Mucosa of descending colon (tissue), 3 donors: ENCODE results near the gene HIPK2. TPM values are rescaled to one million over a fixed set of nuclear protein-coding genes. Genes with fewer than 3 reads are reported as not detected.

Experiments used
- ATAC-seq: fragments of 200-7000 bp; cut with Tn5 transposase; one replicate; pipeline ENCODE4 v1.9.1; 2020; ENCODE audit warnings: mild to moderate bottlenecking, moderate library complexity
- DNase-seq, 3 donors: peaks; one replicate each; pipeline ENCODE4 v3.0.0-alpha.2; 2020
- H3K36me3 ChIP-seq: fragments of 200-600 bp; one replicate; pipeline ENCODE4 v1.8.0; 2021; ENCODE audit warnings: low read depth, mild to moderate bottlenecking
- H3K4me1 ChIP-seq: fragments of 200-600 bp; one replicate; pipeline ENCODE4 v1.8.0; 2021; ENCODE audit warnings: low read depth, mild to moderate bottlenecking
- H3K4me3 ChIP-seq: fragments of 200-600 bp; one replicate; pipeline ENCODE4 v1.8.0; 2021; ENCODE audit warnings: mild to moderate bottlenecking
- H3K9me3 ChIP-seq: fragments of 200-600 bp; one replicate; pipeline ENCODE4 v1.8.0; 2021; ENCODE audit warnings: mild to moderate bottlenecking
- CTCF ChIP-seq: fragments of 200-600 bp; IDR thresholded peaks from one replicate; pipeline ENCODE4 v1.8.0; 2022; ENCODE audit warnings: antibody characterized with exemption, mild to moderate bottlenecking
- intact Hi-C, 2 donors: fragments of 100-400 bp; cut with DNase I in 1 of 2; cut with micrococcal nuclease in 1 of 2; formaldehyde crosslinking; loops; one replicate each; pipeline versions ENCODE4 v1.11.0 to v1.11.1; 2022; cut with DNase I, micrococcal nuclease
- total RNA-seq, 3 donors: library from RNA; stranded (reverse); fragmentation: NEBNext Ultra II Directional in 2 of 3; extraction: Animal tissue kit (Norgen Biotek cat#: 25700) in 2 of 3; gene quantifications; one replicate each; pipeline versions ENCODE4 v1.2.1 to v1.2.4, GENCODE V29; 2021 to 2023
- donor health status: DM: no; HTN: no; CAD: no; lungs with moderate emphysema.
- donor health status: DM: no; HTN: no; CAD: no.
- donor health status: DM: no; HTN: yes; CAD: no.

The HIPK2 gene
- total RNA-seq, 3 donors from 2014 or later = 29.9 to 63.6 (median 39.9) TPM

GRCh38 chr7:139580435-139580834 is 197.4 kb downstream of the HIPK2 start:
- DNase-seq (no peak), ATAC-seq (no peak)
- Histone ChIP-seq H3K36me3 (peaks cover 6% of the 10 kb centered on the region), H3K9me3 (no peaks in the 10 kb centered on the region), H3K4me1 (no peaks in the 10 kb centered on the region), H3K4me3 (no peak overlapping the region)
- no peak for TF ChIP-seq CTCF
- intact Hi-C loops = no loop called here

DNA sequence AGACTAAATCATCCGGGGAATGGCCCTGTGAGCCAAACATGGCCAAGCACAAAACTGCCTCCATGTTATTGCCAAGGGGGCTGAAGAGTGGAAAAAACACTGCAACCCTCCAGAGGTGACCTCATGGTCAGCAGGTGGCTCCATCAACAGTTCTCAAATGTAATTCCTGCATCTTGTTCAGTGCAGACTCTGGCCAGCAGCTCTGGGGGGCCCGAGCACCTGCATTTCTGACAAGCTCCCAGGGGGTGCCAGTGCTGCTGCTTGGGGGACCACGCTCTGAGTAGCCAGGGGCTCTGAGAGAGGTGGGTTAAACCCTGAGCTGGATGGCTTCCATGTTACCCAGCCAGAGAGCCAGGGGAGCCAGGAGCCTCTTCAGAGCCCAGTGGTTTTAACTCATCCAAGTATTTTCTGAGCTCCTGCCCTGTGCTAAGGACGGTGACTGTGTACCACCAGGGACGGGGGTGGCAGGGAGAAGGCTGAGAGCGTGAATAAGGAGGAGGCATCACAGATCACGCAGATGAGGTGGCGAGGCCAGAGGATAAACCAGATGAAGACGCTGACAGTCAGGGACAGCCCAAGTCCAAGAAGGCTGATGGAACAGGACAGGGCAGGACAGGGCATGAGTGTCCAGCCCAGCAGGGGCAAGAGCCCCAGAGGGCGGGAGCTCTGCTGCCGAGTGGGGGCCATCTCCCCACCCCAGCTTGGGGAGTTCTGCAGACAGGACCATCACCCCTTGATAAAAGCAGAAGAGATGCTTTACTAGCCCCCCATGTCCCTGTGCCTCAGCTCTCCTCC is 201.4 kb downstream of the HIPK2 start:
- TF ChIP-seq CTCF = no peak
- no peaks in the 10 kb centered on the region for H3K4me1 ChIP-seq
- ATAC-seq (no peak), DNase-seq (no peak)
- H3K36me3 ChIP-seq = no peaks in the 10 kb centered on the region
- H3K4me3 ChIP-seq = no peak overlapping the region
- H3K9me3 ChIP-seq = no peaks in the 10 kb centered on the region
- intact Hi-C loops = no loop called here

DNA sequence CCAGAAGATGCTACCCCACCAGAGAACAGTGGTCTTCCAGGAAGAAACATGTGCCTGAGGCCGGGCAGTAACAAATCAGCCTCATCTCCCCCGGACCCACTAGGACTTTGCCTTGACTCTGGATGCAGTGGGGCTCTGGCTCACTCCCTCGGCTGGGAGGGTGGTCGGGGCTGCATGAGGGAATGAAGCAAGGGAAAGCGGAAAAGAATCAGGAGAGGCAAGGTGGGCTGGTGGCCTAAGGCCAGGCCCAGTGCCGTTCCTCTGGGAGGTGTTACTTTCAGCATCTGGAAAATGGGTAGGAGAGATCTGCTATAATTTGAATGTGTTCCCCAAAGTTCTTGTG is 202.5 kb downstream of the HIPK2 start:
- no peak for DNase-seq
- H3K4me1 ChIP-seq = no peaks in the 10 kb centered on the region
- no peaks in the 10 kb centered on the region for H3K9me3 ChIP-seq
- H3K4me3 ChIP-seq = no peak overlapping the region
- intact Hi-C loops = no loop called here
- no peaks in the 10 kb centered on the region for H3K36me3 ChIP-seq
- TF ChIP-seq CTCF = no peak
- no peak for ATAC-seq

GRCh38 chr7:139574618-139575337 is 203.0 kb downstream of the HIPK2 start:
- H3K36me3 ChIP-seq = no peaks in the 10 kb centered on the region
- no peaks in the 10 kb centered on the region for H3K9me3 ChIP-seq
- DNase-seq (no peak), ATAC-seq (no peak)
- intact Hi-C loops = no loop called here
- H3K4me1 ChIP-seq = no peaks in the 10 kb centered on the region
- TF ChIP-seq CTCF = no peak
- H3K4me3 ChIP-seq = no peak overlapping the region

GRCh38 chr7:139573871-139574270 is 203.9 kb downstream of the HIPK2 start:
- DNase-seq (no peak), ATAC-seq (no peak)
- no peak overlapping the region for H3K4me3 ChIP-seq
- H3K36me3 ChIP-seq = no peaks in the 10 kb centered on the region
- no peaks in the 10 kb centered on the region for H3K4me1 ChIP-seq
- TF ChIP-seq CTCF = no peak
- intact Hi-C loops = no loop called here
- no peaks in the 10 kb centered on the region for H3K9me3 ChIP-seq
